ENCODE data around the gene ZNF611.
"Not testable (repeated sequence)": the region's sequence is repeated elsewhere in the genome, so short reads cannot be mapped to it uniquely, and the experiment has no call there.

DNA sequence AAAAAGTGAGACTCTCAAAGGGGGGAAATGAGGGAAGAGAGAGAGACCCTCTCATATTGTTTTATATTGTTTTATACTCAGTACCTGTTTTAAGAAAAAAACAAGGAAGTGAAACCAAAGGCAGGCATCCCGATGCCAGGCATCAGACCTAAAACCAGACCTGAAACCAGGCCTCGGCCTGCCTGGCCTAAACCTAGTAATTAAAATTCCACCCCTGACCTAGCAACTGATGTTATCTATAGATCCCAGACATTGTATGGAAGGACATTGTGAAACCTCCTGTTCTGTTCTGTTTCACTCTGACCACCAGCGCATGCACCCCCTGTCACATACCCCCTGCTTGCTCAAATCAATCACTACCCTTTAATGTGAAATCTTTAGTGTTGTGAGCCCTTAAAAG is 40.6 kb downstream of the ZNF611 start:
- TF ChIP-seq SMC3 (IDR thresholded peaks at IDR 0.05; ENCODE audit: low read depth, low read length); SIN3A (IDR thresholded peaks at IDR 0.05; ENCODE audit: borderline replicate concordance, low read depth, low read length); YY1 (IDR thresholded peaks at IDR 0.05; ENCODE audit: low read depth); EP300 (IDR thresholded peaks at IDR 0.05; ENCODE audit: borderline replicate concordance in 1 of 2, low read depth in 1 of 2, low read length in 1 of 2): not testable (repeated sequence)
- TF ChIP-seq, protein P1, sequence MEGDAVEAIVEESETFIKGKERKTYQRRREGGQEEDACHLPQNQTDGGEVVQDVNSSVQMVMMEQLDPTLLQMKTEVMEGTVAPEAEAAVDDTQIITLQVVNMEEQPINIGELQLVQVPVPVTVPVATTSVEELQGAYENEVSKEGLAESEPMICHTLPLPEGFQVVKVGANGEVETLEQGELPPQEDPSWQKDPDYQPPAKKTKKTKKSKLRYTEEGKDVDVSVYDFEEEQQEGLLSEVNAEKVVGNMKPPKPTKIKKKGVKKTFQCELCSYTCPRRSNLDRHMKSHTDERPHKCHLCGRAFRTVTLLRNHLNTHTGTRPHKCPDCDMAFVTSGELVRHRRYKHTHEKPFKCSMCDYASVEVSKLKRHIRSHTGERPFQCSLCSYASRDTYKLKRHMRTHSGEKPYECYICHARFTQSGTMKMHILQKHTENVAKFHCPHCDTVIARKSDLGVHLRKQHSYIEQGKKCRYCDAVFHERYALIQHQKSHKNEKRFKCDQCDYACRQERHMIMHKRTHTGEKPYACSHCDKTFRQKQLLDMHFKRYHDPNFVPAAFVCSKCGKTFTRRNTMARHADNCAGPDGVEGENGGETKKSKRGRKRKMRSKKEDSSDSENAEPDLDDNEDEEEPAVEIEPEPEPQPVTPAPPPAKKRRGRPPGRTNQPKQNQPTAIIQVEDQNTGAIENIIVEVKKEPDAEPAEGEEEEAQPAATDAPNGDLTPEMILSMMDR (IDR thresholded peaks at IDR 0.05) = not testable (repeated sequence)
- TF ChIP-seq, protein P2, sequence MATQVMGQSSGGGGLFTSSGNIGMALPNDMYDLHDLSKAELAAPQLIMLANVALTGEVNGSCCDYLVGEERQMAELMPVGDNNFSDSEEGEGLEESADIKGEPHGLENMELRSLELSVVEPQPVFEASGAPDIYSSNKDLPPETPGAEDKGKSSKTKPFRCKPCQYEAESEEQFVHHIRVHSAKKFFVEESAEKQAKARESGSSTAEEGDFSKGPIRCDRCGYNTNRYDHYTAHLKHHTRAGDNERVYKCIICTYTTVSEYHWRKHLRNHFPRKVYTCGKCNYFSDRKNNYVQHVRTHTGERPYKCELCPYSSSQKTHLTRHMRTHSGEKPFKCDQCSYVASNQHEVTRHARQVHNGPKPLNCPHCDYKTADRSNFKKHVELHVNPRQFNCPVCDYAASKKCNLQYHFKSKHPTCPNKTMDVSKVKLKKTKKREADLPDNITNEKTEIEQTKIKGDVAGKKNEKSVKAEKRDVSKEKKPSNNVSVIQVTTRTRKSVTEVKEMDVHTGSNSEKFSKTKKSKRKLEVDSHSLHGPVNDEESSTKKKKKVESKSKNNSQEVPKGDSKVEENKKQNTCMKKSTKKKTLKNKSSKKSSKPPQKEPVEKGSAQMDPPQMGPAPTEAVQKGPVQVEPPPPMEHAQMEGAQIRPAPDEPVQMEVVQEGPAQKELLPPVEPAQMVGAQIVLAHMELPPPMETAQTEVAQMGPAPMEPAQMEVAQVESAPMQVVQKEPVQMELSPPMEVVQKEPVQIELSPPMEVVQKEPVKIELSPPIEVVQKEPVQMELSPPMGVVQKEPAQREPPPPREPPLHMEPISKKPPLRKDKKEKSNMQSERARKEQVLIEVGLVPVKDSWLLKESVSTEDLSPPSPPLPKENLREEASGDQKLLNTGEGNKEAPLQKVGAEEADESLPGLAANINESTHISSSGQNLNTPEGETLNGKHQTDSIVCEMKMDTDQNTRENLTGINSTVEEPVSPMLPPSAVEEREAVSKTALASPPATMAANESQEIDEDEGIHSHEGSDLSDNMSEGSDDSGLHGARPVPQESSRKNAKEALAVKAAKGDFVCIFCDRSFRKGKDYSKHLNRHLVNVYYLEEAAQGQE (IDR thresholded peaks at IDR 0.05; ENCODE audit: low read depth, low read length) = not testable (repeated sequence)
- TF ChIP-seq, protein P3, sequence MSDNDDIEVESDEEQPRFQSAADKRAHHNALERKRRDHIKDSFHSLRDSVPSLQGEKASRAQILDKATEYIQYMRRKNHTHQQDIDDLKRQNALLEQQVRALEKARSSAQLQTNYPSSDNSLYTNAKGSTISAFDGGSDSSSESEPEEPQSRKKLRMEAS (IDR thresholded peaks at IDR 0.05; ENCODE audit: low read depth) = not testable (repeated sequence)
- TF ChIP-seq, protein P4, sequence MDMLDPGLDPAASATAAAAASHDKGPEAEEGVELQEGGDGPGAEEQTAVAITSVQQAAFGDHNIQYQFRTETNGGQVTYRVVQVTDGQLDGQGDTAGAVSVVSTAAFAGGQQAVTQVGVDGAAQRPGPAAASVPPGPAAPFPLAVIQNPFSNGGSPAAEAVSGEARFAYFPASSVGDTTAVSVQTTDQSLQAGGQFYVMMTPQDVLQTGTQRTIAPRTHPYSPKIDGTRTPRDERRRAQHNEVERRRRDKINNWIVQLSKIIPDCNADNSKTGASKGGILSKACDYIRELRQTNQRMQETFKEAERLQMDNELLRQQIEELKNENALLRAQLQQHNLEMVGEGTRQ (IDR thresholded peaks at IDR 0.05; ENCODE audit: borderline replicate concordance, low read depth, low read length) = not testable (repeated sequence)

Measured in SK-N-SH (cell line).